Measurements from ENCODE around the gene CISH.

DNA sequence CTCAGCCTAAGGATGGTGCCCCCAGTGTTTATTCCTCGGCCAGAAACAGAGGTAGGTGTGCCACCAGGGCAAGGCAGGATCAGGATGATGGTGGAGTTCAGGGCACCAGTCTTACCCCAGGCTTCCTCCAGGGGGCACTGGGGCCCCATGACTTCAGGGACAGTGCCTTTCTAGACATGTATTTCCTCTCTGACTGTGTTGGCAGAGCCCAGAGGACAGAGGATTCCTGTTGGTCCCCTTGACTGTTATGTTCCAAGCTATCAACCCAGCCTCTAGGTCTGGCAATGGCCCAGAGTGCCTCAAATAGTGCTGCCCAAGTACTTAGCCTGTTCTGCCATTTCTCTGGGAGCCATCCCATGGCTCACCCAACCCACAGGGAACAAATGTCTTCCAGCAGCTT lies 39.4 kb downstream of the CISH start:
- TF ChIP-seq CTCF (IDR thresholded peaks at IDR 0.05; ENCODE audit: low read depth, low read length, missing input control) (peak; percentile 97), TAF1 (conservative IDR thresholded peaks at IDR 0.05) (no peak), YY1 (IDR thresholded peaks at IDR 0.05) (no peak), GABPA (IDR thresholded peaks at IDR 0.05 in 1 of 2, conservative IDR thresholded peaks at IDR 0.05 in 1 of 2) (peak in 1 of 2 donors; percentile 20), ATF3 (IDR thresholded peaks at IDR 0.05) (no peak), REST (IDR thresholded peaks at IDR 0.05) (peak; percentile 9), RAD21 (IDR thresholded peaks at IDR 0.05) (peak; percentile 100), SP1 (IDR thresholded peaks at IDR 0.05) (no peak), JUND (IDR thresholded peaks at IDR 0.05) (no peak), EGR1 (IDR thresholded peaks at IDR 0.05; ENCODE audit: low read depth in 2 of 2) (no peak)
- TF ChIP-seq, protein P1, sequence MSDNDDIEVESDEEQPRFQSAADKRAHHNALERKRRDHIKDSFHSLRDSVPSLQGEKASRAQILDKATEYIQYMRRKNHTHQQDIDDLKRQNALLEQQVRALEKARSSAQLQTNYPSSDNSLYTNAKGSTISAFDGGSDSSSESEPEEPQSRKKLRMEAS (IDR thresholded peaks at IDR 0.05): no peak

Data from liver (tissue), 3 donors.